NCI-H128 (cell line): Measurements from ENCODE around the gene GP1BA.

Source experiments
- DNase-seq: peaks from one replicate; lab custom pipeline; 2025; ENCODE audit not compliant: unreplicated experiment; lab: John Stamatoyannopoulos, UW

GP1BA gene

GRCh38 chr17:4931963-4932362, at the start of gene GP1BA:
GP1BA (plus strand) TSS chr17:4932277; CDS start chr17:4932605, 328 bp downstream.
- DNase-seq, result no peak

DNA sequence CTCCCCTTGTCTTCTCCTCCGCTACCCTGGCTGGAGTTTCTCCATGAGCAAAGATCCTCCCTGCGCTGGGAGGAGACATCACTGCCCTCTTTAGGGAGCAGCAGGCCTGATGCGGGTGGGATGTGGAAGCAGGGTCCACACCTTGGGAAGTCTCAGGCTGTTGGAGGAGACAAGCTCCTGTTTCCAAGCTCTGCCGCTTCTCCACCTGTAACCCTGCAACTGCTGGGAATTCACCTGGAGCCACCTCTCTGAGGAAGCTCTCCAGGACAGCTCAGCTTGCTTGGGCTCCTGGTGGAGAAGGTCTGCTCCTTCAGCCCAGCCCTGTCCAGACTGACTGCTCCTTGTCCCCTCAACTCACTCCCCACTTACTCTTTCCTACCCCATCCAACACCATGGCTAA, 47.6 kb upstream of the GP1BA start:
- no peak for DNase-seq

- no peak for DNase-seq
Measured at GRCh38 chr17:4886830-4887229, 45.2 kb upstream of the GP1BA start.

DNA sequence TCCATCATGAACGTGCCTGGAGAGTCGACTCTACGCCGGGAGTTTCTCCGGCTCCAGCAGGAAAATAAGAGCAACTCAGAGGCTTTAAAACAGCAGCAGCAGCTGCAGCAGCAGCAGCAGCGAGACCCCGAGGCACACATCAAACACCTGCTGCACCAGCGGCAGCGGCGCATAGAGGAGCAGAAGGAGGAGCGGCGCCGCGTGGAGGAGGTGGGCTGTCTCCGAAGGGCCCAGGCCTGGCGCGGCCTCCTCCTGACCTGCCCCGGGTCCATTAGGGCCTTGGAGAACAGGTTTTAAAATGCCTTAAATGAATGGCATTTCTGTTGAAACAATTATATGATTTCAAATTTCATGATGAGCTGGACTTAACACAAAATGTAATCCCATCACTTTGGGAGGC, 44.5 kb upstream of the GP1BA start:
- DNase-seq, result no peak

DNA sequence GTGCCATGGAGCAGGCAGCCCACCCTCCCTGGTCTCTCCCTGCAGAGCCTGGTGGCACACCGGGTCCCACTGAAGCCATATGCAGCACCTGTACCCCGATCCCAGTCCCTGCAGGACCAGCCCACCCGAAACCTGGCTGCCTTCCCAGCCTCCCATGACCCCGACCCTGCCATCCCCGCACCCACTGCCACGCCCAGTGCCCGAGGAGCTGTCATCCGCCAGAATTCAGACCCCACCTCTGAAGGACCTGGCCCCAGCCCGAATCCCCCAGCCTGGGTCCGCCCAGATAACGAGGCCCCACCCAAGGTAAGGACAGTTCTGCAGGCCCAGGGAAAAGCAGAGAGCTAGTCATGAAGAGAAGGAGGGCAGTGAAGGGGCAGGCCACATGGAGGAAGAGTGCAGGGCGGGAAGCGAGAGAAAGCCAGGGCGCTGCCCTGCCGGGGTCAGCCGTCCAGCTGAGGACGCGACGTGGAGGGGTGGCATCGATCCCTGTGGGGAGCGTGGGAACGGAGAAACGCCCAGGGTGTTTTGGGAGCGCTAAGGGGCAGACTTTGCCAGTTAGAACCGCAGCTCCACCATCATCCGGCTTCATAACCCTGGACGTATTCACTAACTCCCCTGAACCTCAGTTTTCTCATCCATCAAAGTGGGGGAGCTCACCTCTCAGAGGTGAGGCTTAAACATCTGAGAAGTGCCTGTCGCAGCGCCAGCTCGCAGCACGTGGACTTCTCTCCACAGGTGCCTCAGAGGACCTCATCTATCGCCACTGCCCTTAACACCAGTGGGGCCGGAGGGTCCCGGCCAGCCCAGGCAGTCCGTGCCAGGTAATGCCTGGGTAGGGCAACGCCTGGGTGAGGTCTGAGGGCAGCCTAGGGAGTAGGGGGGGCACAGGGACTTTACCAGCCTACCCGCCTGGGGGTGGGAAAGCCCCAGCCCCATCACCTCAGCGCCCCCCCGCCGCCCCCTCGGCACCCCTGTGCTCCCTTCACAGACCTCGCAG, 40.4 kb upstream of the GP1BA start:
- DNase-seq, result no peak

- no peak for DNase-seq
Measured at GRCh38 chr17:4892499-4893221, 39.4 kb upstream of the GP1BA start.

GRCh38 chr17:4893272-4893671, 38.8 kb upstream of the GP1BA start:
- DNase-seq, result no peak

DNA sequence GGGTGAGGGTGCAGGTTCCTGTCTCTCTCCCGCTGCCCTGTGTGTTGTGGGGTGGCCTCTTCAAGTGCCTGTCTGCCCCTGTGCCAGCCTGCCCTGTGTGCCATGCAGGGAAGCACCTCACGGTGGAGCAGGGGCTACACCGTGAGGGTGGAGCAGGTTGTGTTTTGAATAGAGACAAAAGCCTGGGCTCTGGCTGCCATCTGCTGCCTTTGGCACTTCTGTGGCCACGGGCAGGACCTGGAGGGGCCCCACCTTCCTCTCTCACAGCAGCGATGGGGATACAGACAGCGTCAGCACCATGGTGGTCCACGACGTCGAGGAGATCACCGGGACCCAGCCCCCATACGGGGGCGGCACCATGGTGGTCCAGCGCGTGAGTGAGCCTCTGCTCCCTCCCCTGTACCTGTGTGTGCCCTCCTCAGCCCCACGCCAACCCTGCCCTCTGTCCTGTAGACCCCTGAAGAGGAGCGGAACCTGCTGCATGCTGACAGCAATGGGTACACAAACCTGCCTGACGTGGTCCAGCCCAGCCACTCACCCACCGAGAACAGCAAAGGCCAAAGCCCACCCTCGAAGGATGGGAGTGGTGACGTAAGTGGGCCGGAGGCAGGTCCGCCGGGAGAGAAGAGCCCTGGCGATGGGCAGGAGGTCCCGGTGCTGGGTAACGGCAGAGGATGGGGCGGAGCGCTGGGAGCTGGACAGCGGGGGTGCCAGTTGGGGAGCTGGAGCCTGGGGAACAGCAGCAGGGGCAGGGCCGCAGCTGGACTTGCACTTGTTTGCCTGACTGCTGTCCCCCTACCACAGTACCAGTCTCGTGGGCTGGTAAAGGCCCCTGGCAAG, 38.1 kb upstream of the GP1BA start:
- DNase-seq, result no peak

DNA sequence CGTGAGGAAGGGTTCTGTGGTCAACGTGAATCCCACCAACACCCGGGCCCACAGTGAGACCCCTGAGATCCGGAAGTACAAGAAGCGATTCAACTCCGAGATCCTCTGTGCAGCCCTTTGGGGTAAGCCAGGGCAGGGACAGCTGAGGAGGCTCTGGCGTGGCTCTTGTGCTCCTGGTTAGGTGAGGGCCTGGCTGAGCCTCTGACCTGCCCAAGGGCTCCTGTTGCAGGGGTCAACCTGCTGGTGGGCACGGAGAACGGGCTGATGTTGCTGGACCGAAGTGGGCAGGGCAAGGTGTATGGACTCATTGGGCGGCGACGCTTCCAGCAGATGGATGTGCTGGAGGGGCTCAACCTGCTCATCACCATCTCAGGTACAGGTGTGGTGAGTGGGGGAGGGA, 37.0 kb upstream of the GP1BA start:
- DNase-seq, result no peak

DNA sequence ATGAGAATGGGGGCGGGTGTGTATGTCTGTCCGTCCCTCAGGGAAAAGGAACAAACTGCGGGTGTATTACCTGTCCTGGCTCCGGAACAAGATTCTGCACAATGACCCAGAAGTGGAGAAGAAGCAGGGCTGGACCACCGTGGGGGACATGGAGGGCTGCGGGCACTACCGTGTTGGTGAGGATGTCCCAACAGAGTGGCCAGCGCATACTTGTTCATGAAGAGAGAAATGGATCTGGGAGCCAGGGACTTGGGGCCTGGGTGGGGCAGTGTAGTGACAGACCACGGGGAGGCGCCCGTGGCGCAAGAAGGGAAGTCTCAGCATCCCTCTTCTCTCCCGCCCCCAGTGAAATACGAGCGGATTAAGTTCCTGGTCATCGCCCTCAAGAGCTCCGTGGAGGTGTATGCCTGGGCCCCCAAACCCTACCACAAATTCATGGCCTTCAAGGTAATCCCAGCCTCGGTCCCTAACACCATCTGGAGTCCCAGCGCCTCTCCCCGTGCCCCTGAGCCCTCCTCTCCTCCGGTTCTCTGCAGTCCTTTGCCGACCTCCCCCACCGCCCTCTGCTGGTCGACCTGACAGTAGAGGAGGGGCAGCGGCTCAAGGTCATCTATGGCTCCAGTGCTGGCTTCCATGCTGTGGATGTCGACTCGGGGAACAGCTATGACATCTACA, 36.3 kb upstream of the GP1BA start:
- no peak for DNase-seq

DNA sequence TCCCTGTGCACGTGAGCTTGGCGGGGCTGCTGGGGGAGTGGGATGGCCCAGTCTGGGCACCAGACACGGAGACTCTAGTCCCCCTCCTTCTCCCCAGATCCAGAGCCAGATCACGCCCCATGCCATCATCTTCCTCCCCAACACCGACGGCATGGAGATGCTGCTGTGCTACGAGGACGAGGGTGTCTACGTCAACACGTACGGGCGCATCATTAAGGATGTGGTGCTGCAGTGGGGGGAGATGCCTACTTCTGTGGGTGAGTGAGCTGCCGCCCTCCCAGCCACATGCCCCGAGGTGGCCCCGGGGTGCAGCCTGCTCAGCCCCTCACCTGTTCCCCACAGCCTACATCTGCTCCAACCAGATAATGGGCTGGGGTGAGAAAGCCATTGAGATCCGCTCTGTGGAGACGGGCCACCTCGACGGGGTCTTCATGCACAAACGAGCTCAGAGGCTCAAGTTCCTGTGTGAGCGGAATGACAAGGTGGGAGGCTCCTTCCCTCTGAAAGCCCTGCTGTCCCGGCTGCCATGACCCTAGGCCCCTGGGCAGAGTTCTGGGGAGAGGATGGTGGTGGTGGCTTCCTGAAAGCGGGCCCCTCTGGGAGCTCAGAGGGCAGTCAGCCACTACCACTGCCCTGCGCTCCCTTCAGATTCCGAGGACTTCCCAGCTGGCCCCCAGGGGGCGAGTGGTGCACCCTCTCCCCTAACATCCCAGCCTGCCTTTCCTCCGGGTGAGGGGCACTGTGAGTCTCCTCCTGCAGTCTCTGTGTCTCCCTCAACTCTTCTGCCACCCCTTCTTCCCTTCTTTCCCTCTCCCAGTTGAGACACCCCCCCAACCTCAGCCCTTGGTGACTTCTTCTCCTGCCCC, 35.5 kb upstream of the GP1BA start:
- DNase-seq, result no peak

DNA sequence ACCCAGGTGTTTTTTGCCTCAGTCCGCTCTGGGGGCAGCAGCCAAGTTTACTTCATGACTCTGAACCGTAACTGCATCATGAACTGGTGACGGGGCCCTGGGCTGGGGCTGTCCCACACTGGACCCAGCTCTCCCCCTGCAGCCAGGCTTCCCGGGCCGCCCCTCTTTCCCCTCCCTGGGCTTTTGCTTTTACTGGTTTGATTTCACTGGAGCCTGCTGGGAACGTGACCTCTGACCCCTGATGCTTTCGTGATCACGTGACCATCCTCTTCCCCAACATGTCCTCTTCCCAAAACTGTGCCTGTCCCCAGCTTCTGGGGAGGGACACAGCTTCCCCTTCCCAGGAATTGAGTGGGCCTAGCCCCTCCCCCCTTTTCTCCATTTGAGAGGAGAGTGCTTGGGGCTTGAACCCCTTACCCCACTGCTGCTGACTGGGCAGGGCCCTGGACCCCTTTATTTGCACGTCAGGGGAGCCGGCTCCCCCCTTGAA, 34.8 kb upstream of the GP1BA start:
- DNase-seq, result no peak

GRCh38 chr17:4897785-4898184, 34.3 kb upstream of the GP1BA start:
- no peak for DNase-seq

GRCh38 chr17:4898351-4898750, 33.7 kb upstream of the GP1BA start:
- no peak for DNase-seq

GRCh38 chr17:4898927-4899326, 33.1 kb upstream of the GP1BA start:
- DNase-seq, result no peak

GRCh38 chr17:4899341-4900230, 32.5 kb upstream of the GP1BA start, which contains the start of gene C17orf107:
C17orf107 (plus strand) TSS chr17:4899536; CDS start chr17:4899763, 227 bp downstream.
- DNase-seq, result no peak

- no peak for DNase-seq
Measured at GRCh38 chr17:4900231-4901107, 31.6 kb upstream of the GP1BA start.
